ENCODE results near the gene RAB33A. TPM values are rescaled to one million over a fixed set of nuclear protein-coding genes. Genes with fewer than 3 reads are reported as not detected.

Gene RAB33A
- total RNA-seq, 1 experiment from 2014 or later: not detected

- intact Hi-C loops (cut with micrococcal nuclease): no loop called here
- H3K9me2 ChIP-seq (ENCODE audit: insufficient read depth): no peaks in the 10 kb centered on the region
- H3K4me2 ChIP-seq (ENCODE audit: low read length): peak overlapping the region; percentile 93
- BruUV-seq (replicated peaks): no TSS peak
- H3K9me3 ChIP-seq (ENCODE audit: control insufficient read depth in 1 of 2, insufficient read depth in 1 of 2, low read depth in 1 of 2, low read length in 2 of 2): no peaks in the 10 kb centered on the region
- H3K4me3 ChIP-seq (replicated peaks in 1 of 2; ENCODE audit: low read depth in 1 of 2, low read length in 2 of 2): peak overlapping the region; percentile 71 to 73
- H4K20me1 ChIP-seq (ENCODE audit: insufficient read depth): no peaks in the 10 kb centered on the region
- no peak for TF ChIP-seq POLR2A (IDR thresholded peaks at IDR 0.05; ENCODE audit: borderline replicate concordance, extremely low read depth, insufficient read depth, insufficient read length)
- TF ChIP-seq ELF1 (IDR thresholded peaks at IDR 0.05; ENCODE audit: borderline replicate concordance, low read depth): no peak
- TF ChIP-seq ATF3 (IDR thresholded peaks at IDR 0.05): no peak
- TF ChIP-seq CTCF (IDR thresholded peaks at IDR 0.05 in 2 of 3, conservative IDR thresholded peaks at IDR 0.05 in 1 of 3; ENCODE audit: borderline replicate concordance in 1 of 3, insufficient read depth in 1 of 3, low read depth in 2 of 3, low read length in 2 of 3): no peak
- TF ChIP-seq ZNF274 (IDR thresholded peaks at IDR 0.05; ENCODE audit: low read depth, low read length): no peak
- no peak for TF ChIP-seq YY1 (IDR thresholded peaks at IDR 0.05; ENCODE audit: extremely low read depth, insufficient replicate concordance, low read depth, low read length)
- no peak for TF ChIP-seq POLR2AphosphoS5 (IDR thresholded peaks at IDR 0.05; ENCODE audit: low read depth, low read length)
- TF ChIP-seq EGR1 (IDR thresholded peaks at IDR 0.05; ENCODE audit: low read depth): no peak
- TF ChIP-seq SP1 (IDR thresholded peaks at IDR 0.05; ENCODE audit: low read depth): no peak
- TF ChIP-seq SIN3A (IDR thresholded peaks at IDR 0.05; ENCODE audit: low read depth): no peak
- TF ChIP-seq EZH2phosphoT487 (IDR thresholded peaks at IDR 0.05; ENCODE audit: borderline replicate concordance): no peak
- TF ChIP-seq MAX (IDR thresholded peaks at IDR 0.05): no peak
- no peak for TF ChIP-seq ZBTB33 (IDR thresholded peaks at IDR 0.05; ENCODE audit: extremely low read depth, insufficient replicate concordance, low read length)
- no peak for TF ChIP-seq FOSL1 (IDR thresholded peaks at IDR 0.05; ENCODE audit: low read depth)
- ATAC-seq (no peak), DNase-seq (ENCODE audit: low read depth, low spot score) (no peak)
- ChIA-PET CTCF (no interaction called here), POLR2A (no interaction called here), RAD21 (ENCODE audit: low non-redundant PET in 1 of 2, low total read pairs in 2 of 2, uncharacterized antibody in 2 of 2, unreplicated experiment in 2 of 2) (no interaction called here)
- peaks cover 20% of the 10 kb centered on the region for H3K79me2 ChIP-seq (ENCODE audit: insufficient read depth, low read length)
- no peak overlapping the region for H2AFZ ChIP-seq (ENCODE audit: low read depth, low read length, poor library complexity, severe bottlenecking)
- no peaks in the 10 kb centered on the region for H3K36me3 ChIP-seq (ENCODE audit: control insufficient read depth in 1 of 2, insufficient read depth in 2 of 2, low read length in 2 of 2)
- peak overlapping the region; percentile 75; the same call in 1 of the 2 replicates for H3K9ac ChIP-seq (ENCODE audit: low read length)
- H3K27me3 ChIP-seq (ENCODE audit: insufficient read depth, low read length): no peaks in the 10 kb centered on the region
- H3K4me1 ChIP-seq (ENCODE audit: control insufficient read depth in 1 of 2, insufficient read depth in 2 of 2, low read length in 2 of 2): peaks cover 0 to 13% of the 10 kb centered on the region in 2 experiments; a peak in 1 of 4 replicates
- no peak overlapping the region for H3K27ac ChIP-seq (ENCODE audit: low read depth, low read length)
Measured at GRCh38 chrX:130167040-130167439, 4.7 kb upstream of the RAB33A start.

All from HCT116 (cell line).